ENCODE measurements around the gene SLC27A1.
"Not testable (repeated sequence)": the region's sequence is repeated elsewhere in the genome, so short reads cannot be mapped to it uniquely, and the experiment has no call there.

The SLC27A1 gene

DNA sequence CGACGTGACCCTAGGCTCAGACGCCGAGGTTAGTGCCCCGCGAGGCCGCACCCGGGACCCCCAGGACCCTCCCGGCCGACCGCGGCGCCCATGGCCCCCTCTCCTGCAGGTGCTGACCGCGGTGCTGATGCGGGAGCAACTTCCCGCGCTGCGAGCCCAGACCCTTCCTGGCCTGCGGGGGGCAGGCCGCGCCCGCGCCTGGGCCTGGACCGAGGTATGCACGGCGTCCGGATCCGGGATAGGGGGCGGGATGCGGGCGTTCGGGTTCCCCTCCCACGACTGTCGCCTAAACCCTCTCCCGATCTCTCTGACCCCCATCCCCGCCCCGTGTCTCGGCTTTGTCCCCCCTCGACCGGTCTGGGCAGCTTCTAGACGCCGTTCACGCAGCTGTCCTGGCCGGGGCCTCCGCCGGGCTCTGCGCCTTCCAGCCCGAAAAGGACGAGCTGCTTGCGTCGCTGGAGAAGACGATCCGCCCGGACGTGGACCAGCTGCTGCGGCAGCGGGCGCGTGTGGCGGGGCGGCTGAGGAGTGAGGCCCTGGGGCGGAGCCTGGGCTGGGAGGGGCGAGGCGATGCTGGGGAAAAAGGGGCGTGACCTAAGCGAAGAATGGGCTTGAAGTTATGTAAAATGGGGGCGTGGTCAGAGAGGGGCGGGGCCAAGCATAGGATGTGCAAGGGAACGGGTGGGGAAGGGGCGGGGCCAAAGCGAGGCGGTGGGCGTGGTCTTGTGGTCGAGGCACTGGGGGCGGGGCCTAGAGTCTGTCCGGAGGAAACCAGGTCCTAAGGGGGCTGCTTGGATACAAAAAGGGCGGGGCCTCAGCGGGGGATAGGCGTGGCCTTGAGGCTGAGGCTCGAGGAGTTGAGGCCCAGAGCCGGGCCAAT, 69.2 kb downstream of the SLC27A1 start:
- DNase-seq (ENCODE audit: low spot score): peak; percentile 81

DNA sequence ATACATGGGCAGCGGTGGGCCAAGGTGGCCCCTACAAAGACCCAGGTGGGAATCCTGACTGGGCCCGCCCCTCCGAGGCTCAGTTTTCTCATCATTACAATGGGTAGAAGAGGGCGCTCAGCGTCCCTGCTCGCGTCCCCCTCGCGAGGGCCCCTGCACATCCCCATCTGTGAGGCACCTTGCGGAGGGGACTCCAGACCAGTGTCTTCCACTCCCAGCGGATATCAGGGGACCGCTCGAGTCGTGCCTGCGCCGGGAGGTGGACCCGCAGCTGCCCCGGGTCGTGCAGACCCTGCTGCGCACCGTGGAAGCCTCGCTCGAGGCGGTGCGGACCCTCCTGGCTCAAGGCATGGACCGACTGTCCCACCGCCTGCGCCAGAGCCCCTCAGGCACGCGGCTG, 69.8 kb downstream of the SLC27A1 start:
- no peak for DNase-seq (ENCODE audit: low spot score)

DNA sequence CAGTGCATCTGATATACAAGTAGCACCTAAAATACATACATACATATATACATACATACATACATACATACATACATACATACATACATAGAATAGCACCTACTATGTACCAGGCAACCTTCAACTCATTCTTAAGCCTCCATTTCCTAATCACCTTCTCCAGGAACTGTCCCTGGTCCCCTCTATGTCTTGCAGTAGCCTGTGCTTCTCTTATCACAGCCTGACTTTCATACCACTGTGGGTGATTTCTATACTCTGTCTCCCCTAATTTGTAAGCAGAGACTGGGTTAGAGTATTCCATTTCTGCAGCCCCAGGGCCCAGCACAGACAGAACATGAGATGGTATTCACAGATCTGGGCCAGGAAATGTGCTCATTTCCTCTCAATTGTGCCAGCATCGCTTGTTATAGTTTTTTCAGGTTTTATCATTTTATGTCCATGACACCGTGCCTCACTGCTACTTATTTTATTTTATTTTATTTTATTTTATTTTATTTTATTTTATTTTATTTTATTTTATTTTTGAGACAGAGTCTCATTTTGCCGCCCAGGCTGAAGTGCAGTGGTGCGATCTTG, 70.9 kb downstream of the SLC27A1 start:
- DNase-seq (ENCODE audit: low spot score): no peak

- DNase-seq (ENCODE audit: low spot score): no peak
Observed at GRCh38 chr19:17542042-17542441, 71.7 kb downstream of the SLC27A1 start.

DNA sequence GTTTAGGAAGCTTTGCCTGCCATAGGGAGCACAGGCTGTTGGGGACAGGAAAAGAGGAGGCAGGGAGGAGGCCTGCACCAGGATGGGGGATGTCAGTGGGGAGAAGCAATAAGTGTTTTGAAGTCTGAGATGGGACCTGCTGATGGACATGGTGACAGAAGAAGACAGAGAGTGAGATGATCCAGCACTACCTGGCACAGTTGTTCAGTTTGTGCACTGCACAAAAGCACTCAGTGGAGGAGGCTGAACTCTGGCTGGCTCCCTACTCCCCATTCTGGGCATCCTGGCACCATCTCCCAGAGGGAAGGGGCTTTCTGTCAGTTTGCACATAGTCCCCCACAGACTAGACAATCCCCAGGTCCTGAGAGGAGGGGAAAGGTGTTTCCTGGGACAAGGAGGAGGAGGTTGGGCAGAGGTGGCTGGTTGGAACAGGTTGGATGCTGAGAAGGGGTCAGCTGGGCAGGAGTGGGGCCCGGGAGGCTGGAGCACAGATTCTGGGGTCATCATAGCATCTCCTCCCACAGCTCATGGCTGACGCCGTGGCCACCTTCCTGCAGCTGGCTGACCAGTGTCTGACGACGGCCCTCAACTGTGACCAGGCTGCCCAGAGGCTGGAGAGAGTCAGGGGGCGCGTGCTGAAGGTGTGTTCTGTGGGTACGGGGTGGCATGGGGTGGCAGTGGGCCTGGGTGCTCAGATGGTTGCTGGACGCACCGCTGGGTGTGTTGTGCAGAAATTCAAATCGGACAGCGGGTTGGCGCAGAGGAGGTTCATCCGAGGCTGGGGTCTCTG, 72.7 kb downstream of the SLC27A1 start:
- DNase-seq (ENCODE audit: low spot score): no peak

- no peak for DNase-seq (ENCODE audit: low spot score)
Observed at GRCh38 chr19:17543986-17544385, 73.7 kb downstream of the SLC27A1 start.

DNA sequence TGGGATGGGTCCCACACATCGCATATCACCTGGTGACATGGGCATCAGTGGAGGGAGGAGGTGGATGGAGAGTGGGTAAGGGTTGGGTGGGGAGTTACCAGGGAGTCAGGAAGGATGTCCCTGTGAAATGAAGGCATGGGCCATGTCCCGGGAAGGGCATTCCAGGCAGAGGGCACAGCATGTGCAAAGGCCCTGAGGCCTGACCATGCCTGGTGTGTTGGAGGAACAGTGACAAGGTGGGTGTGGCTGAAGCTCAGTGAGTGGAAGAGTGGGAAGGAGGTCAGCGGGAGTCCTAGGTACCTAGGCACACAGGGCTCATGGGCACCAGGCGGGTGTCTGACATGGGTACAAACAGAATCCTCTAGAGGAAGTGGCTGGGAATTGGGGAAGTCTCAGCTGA, 74.1 kb downstream of the SLC27A1 start:
- DNase-seq (ENCODE audit: low spot score): no peak

DNA sequence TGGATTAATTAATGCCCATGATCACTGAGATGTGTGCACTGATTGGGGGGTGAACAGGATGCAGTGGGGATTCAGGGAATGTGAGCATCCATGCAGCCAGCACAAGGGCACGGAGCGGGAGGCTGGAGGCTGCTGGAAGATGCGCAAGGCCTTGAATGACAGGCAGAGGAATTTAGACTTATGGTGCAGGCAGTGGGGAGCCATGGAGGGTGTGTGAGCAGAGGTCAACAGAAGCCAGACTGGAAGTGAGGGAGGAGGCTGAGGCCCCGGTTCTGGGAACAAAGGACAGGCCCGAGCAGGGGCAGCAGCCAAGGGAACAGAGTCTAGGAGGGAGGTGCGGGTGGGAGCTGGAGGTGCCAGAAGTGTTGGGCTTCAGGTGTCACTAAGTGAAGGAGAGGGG, 77.8 kb downstream of the SLC27A1 start:
- DNase-seq (ENCODE audit: low spot score): no peak

DNA sequence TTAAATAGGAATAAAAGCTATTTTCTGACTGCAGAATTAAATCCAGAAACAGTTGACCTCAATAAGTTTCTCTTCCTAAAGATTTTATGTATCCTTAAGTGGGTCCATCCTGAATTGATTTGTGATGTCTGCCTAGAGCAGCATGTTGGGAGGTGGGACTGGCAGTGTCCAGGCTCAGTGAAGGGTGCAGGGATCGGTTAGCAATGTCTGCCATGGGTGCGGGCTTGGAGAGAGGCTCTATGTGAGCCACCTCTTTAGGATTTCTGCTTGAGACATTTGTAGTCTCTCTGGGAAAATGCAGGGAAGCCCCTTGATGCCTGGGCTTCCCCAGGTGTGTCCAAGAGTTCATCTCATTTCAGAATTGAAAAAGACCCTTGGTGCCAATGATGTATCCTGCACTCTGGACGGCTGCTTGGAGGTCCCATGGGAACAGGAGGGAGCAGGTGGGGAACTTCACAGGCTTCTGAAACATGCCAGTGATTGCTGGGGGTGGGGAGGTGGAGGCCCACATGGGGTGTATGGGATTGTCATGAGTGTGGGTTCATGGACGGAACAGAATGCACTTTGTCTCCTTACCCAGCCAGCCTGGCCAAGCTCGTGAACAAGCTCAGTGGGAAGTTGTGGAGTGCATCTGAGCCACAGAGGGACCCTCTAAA, 78.9 kb downstream of the SLC27A1 start:
- no peak for DNase-seq (ENCODE audit: low spot score)

DNA sequence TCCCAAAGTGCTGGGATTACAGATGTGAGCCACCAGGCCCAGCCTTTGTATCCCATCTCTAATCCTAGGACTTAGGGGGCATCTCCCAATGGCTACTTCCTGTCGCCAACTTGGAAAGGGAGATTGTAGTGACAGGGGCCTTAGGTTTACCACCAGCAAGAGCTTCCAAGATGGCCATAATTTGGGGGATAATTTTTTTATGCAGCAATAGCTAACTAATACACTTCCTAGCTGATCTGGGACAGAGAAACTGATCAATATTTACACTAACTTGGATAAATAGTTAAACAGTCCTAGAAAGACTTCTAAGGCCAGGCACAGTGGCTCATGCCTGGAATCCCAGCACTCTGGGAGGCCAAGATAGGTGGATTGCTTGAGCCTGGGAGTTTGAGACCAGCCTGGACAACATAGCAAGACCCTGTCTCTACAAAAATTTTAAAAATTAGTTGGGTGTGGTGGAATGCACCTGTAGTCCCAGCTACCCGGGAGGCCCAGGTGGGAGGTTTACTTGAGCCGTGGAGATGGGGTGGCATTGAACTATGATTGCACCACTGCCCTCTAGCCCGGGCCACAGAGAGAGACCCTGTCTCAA, 79.8 kb downstream of the SLC27A1 start:
- DNase-seq (ENCODE audit: low spot score): no peak

- not testable (repeated sequence) for DNase-seq (ENCODE audit: low spot score)
Observed at GRCh38 chr19:17552735-17553134, 82.4 kb downstream of the SLC27A1 start.

DNA sequence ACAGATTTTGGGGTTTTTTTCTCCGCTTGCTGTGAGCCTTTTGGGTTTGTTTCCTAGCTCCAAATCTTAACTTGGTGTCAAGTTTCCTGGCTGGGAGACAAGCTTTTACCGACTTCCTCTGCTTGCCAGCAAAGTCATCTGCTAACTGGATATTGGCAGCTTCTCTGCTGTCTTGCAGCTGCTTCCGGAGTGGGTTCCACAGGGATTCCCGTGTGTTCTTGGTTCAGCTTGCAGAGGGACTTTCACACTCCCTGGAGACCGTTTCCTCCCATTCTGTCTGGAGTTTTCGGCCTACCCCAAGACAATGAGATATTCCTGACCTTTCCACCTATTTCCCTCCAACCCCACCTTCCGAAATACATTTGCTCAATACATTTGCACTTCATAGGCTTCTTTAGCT, 82.9 kb downstream of the SLC27A1 start:
- DNase-seq (ENCODE audit: low spot score): no peak

DNA sequence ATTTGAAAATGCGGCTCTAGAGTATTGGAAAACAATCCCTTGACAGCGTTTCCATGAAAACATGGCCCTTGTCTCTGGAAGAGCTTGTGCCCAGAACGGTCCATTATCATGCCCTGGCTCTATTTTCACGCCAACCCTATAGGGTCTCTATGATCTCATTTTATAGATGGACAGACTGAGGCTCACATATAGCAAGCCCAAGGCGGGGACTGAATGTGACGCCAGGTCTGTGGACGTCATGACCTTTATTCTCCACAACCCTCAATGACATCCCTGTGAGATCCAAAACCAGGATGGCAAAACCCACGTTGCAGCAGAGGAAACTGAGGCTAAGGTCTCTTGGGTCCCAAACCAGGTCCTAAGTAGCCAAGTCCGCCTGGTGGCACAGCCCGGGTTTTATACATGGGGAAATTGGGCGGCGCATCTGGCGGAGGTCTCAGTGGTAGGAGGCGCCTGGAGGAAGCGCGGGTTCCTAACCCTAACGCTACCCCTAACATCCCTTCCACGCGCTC, 84.7 kb downstream of the SLC27A1 start:
- no peak for DNase-seq (ENCODE audit: low spot score)

DNA sequence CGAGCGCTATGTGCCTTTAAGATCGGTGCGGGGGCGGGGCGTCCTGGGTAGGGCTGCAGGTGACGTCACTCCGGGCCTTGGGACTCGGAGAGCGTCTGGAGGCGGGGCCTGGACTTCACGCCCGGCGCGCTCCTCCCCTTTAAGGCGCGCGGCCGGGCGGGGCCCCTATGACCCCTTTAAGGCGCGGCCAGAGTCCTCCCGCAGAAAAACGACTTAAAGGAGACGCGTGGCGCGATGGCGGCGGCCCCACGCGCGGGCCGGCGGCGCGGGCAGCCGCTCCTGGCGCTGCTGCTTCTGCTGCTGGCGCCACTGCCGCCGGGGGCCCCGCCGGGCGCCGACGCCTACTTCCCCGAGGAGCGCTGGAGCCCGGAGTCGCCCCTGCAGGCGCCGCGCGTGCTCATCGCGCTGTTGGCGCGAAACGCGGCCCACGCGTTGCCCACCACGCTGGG, 85.2 kb downstream of the SLC27A1 start, which contains the start of gene COLGALT1:
COLGALT1 (plus strand) TSS at position 170 of the 449 bp plus-strand sequence; CDS start at position 235, 65 bp downstream.
- peak; percentile 92 for DNase-seq (ENCODE audit: low spot score)

Measured in HuH-7 (cell line).